Natural killer cell (primary cell): ENCODE data around the gene MAST3. TPM values are rescaled to one million over a fixed set of nuclear protein-coding genes. Genes with fewer than 3 reads are reported as not detected.

Experiments used
- ATAC-seq, 3 donors: fragments of 150-1000 bp in 2 of 3; fragments of 200-7000 bp in 1 of 3; cut with Tn5 transposase; 1 replicate in 1 of 3; 2 replicates in 2 of 3; pipeline ENCODE4 v1.10.0; 2021; ENCODE audit warnings: mild to moderate bottlenecking in 2 of 3, moderate library complexity in 2 of 3
- DNase-seq, 2 donors: peaks; one replicate each; pipeline versions ENCODE4 v3.0.0 to v3.0.0-alpha.2; 2013 to 2021; ENCODE audit warnings: mixed read lengths in 1 of 2
- H3K27ac ChIP-seq: one replicate; pipeline ENCODE4 v1.5.1; 2013; ENCODE audit warnings: mild to moderate bottlenecking, low read length
- H3K27me3 ChIP-seq: one replicate; pipeline ENCODE4 v1.6.1; 2013; ENCODE audit warnings: low read length; ENCODE audit not compliant: control insufficient read depth, insufficient read depth
- H3K36me3 ChIP-seq: one replicate; pipeline ENCODE4 v1.6.1; 2013; ENCODE audit warnings: low read length; ENCODE audit not compliant: control insufficient read depth, insufficient read depth
- H3K4me1 ChIP-seq: one replicate; pipeline ENCODE4 v1.6.1; 2013; ENCODE audit warnings: low read length; ENCODE audit not compliant: control insufficient read depth, insufficient read depth
- H3K4me3 ChIP-seq: one replicate; pipeline ENCODE4 v1.5.1; 2013; ENCODE audit warnings: low read length
- H3K9me3 ChIP-seq: one replicate; pipeline ENCODE4 v1.6.1; 2013; ENCODE audit warnings: low read length; ENCODE audit not compliant: control insufficient read depth, insufficient read depth
- H3K27ac Mint-ChIP-seq, 2 donors: one replicate each; pipeline ENCODE4 v1.8.0; 2022; ENCODE audit warnings: mild to moderate bottlenecking in 2 of 2, mixed read lengths in 2 of 2, moderate library complexity in 1 of 2
- H3K27me3 Mint-ChIP-seq, 2 donors: one replicate each; pipeline ENCODE4 v1.8.0; 2022; ENCODE audit warnings: low read depth in 2 of 2, mixed read lengths in 2 of 2
- H3K36me3 Mint-ChIP-seq: one replicate; pipeline ENCODE4 v1.8.0; 2022; ENCODE audit warnings: mixed read lengths
- H3K4me1 Mint-ChIP-seq, 2 donors: one replicate each; pipeline ENCODE4 v1.8.0; 2022; ENCODE audit warnings: mixed read lengths in 2 of 2
- H3K4me3 Mint-ChIP-seq: one replicate; pipeline ENCODE4 v1.8.0; 2022; ENCODE audit warnings: mild to moderate bottlenecking, moderate library complexity, mixed read lengths
- H3K9me3 Mint-ChIP-seq, 2 donors: one replicate each; pipeline ENCODE4 v1.8.0; 2022; ENCODE audit warnings: mixed read lengths in 2 of 2
- CTCF ChIP-seq: fragments of 200-600 bp; IDR thresholded peaks from one replicate; pipeline ENCODE4 v1.8.0; 2022; ENCODE audit warnings: antibody characterized with exemption
- WGBS: methylation state at CpG from one replicate; pipeline ENCODE4 v1.1.7; 2013; ENCODE audit warnings: missing lambda C conversion rate; ENCODE audit not compliant: insufficient coverage; 5-methylcytosine and 5-hydroxymethylcytosine counted together
- intact Hi-C: fragments of 100-400 bp; cut with micrococcal nuclease; formaldehyde crosslinking; loops from one replicate; pipeline ENCODE4 v1.14.2; 2022
- total RNA-seq, 4 donors: library from RNA; stranded (reverse); fragments of 120-200 nt in 1 of 4; gene quantifications; one replicate each; pipeline versions ENCODE4 v1.2.3 to v1.2.4, GENCODE V29; 2013 to 2022

Gene MAST3
- total RNA-seq, 3 donors from 2014 or later (not counting 1 experiment from before 2014, with no cell fraction given) = 84.5 to 101 (median 101) TPM

GRCh38 chr19:18099623-18099995 lies 2.0 kb downstream of the MAST3 start:
- Mint-ChIP-seq H3K36me3 (no peaks in the 10 kb centered on the region), H3K9me3 (no peaks in the 10 kb centered on the region), H3K27ac (peak overlapping the region; percentile 36 to 87), H3K27me3 (no peaks in the 10 kb centered on the region), H3K4me1 (peaks cover 18 to 30% of the 10 kb centered on the region in 2 donors), H3K4me3 (peak overlapping the region; percentile 85)
- ATAC-seq (no peak), DNase-seq (no peak)
- no peaks in the 10 kb centered on the region for H3K27me3 ChIP-seq
- peaks cover 42% of the 10 kb centered on the region for H3K4me1 ChIP-seq
- 74% methylated on average over 8 of the region's 8 CpGs for WGBS
- H3K4me3 ChIP-seq = peak overlapping the region; percentile 37
- intact Hi-C loops = no loop called here
- no peak for TF ChIP-seq CTCF
- no peaks in the 10 kb centered on the region for H3K9me3 ChIP-seq
- peak overlapping the region; percentile 65 for H3K27ac ChIP-seq
- no peaks in the 10 kb centered on the region for H3K36me3 ChIP-seq

- intact Hi-C loops = no loop called here
- 95% methylated on average over 18 of the region's 18 CpGs for WGBS
- H3K27ac Mint-ChIP-seq = no peak overlapping the region
Measured at GRCh38 chr19:18100710-18101109, 3.1 kb downstream of the MAST3 start.

GRCh38 chr19:18101268-18101667 lies 3.7 kb downstream of the MAST3 start:
- no peaks in the 10 kb centered on the region for H3K27me3 Mint-ChIP-seq
- no peak for TF ChIP-seq CTCF
- DNase-seq (no peak), ATAC-seq (no peak)
- no peaks in the 10 kb centered on the region for H3K9me3 ChIP-seq
- peaks cover 47% of the 10 kb centered on the region for H3K4me1 ChIP-seq
- H3K4me3 Mint-ChIP-seq = peak overlapping the region; percentile 50
- no peak overlapping the region for H3K4me3 ChIP-seq
- H3K36me3 Mint-ChIP-seq = no peaks in the 10 kb centered on the region
- no peaks in the 10 kb centered on the region for H3K27me3 ChIP-seq
- H3K27ac Mint-ChIP-seq = no peak overlapping the region
- H3K27ac ChIP-seq = no peak overlapping the region
- WGBS = 97% methylated on average over 3 of the region's 3 CpGs
- intact Hi-C loops = no loop called here
- no peaks in the 10 kb centered on the region for H3K36me3 ChIP-seq
- H3K9me3 Mint-ChIP-seq = no peaks in the 10 kb centered on the region
- peaks cover 18 to 33% of the 10 kb centered on the region in 2 donors for H3K4me1 Mint-ChIP-seq

More at GRCh38 chr19:18100710-18101109, 3.1 kb downstream of the MAST3 start:
- no peaks in the 10 kb centered on the region for H3K36me3 ChIP-seq
- TF ChIP-seq CTCF = no peak
- Mint-ChIP-seq H3K4me1 (peaks cover 18 to 33% of the 10 kb centered on the region in 2 donors), H3K4me3 (no peak overlapping the region), H3K9me3 (no peaks in the 10 kb centered on the region), H3K36me3 (no peaks in the 10 kb centered on the region), H3K27me3 (no peaks in the 10 kb centered on the region)
- H3K4me3 ChIP-seq = no peak overlapping the region
- no peak for DNase-seq
- ATAC-seq = no peak
- no peaks in the 10 kb centered on the region for H3K27me3 ChIP-seq
- peaks cover 47% of the 10 kb centered on the region for H3K4me1 ChIP-seq
- no peaks in the 10 kb centered on the region for H3K9me3 ChIP-seq
- H3K27ac ChIP-seq = no peak overlapping the region

GRCh38 chr19:18102916-18103542 lies 5.5 kb downstream of the MAST3 start:
- no peaks in the 10 kb centered on the region for H3K9me3 Mint-ChIP-seq
- ATAC-seq = no peak

More at GRCh38 chr19:18102916-18103542, 5.5 kb downstream of the MAST3 start:
- Mint-ChIP-seq H3K27ac (peak overlapping the region in 1 of 2 donors; percentile 51), H3K4me3 (no peak overlapping the region), H3K27me3 (no peaks in the 10 kb centered on the region), H3K4me1 (peaks cover 18 to 29% of the 10 kb centered on the region in 2 donors), H3K36me3 (no peaks in the 10 kb centered on the region)
- Histone ChIP-seq H3K9me3 (no peaks in the 10 kb centered on the region), H3K36me3 (no peaks in the 10 kb centered on the region), H3K27ac (no peak overlapping the region), H3K4me1 (peaks cover 48% of the 10 kb centered on the region), H3K4me3 (no peak overlapping the region), H3K27me3 (no peaks in the 10 kb centered on the region)
- DNase-seq = no peak
- TF ChIP-seq CTCF = no peak
- 95% methylated on average over 12 of the region's 15 CpGs for WGBS
- intact Hi-C loops = no loop called here
